Left forelimb (tissue), 1 donor: ENCODE data around the gene MEIS2.

Experiments used
- DNase-seq: peaks from one replicate; pipeline ENCODE4 v3.0.0-alpha.2; 2018; ENCODE audit warnings: low spot score

The MEIS2 gene

GRCh38 chr15:37077623-37078351, 22.6 kb downstream of the MEIS2 start:
- no peak for DNase-seq

- no peak for DNase-seq
These were observed 23.8 kb downstream of the MEIS2 start for GRCh38 chr15:37076543-37076942.

GRCh38 chr15:37075777-37076176, 24.6 kb downstream of the MEIS2 start:
- DNase-seq, result no peak

- no peak for DNase-seq
These were observed 28.2 kb downstream of the MEIS2 start for GRCh38 chr15:37072181-37072580.

- no peak for DNase-seq
These were observed 29.2 kb downstream of the MEIS2 start for GRCh38 chr15:37071134-37071533.

GRCh38 chr15:37070686-37071085, 29.7 kb downstream of the MEIS2 start:
- no peak for DNase-seq

GRCh38 chr15:37061996-37062395, 38.4 kb downstream of the MEIS2 start:
- no peak for DNase-seq

GRCh38 chr15:37059086-37059485, 41.3 kb downstream of the MEIS2 start:
- DNase-seq, result no peak

- no peak for DNase-seq
These were observed 41.9 kb downstream of the MEIS2 start for GRCh38 chr15:37058316-37058985.

GRCh38 chr15:37057831-37058230, 42.5 kb downstream of the MEIS2 start:
- no peak for DNase-seq

- no peak for DNase-seq
These were observed 43.1 kb downstream of the MEIS2 start for GRCh38 chr15:37057256-37057655.

GRCh38 chr15:37056177-37057121, 43.9 kb downstream of the MEIS2 start:
- no peak for DNase-seq

GRCh38 chr15:37055481-37055880, 44.9 kb downstream of the MEIS2 start:
- no peak for DNase-seq

GRCh38 chr15:37054336-37054735, 46.0 kb downstream of the MEIS2 start:
- no peak for DNase-seq

GRCh38 chr15:37053166-37053565, 47.2 kb downstream of the MEIS2 start:
- DNase-seq, result no peak

- DNase-seq, result no peak
These were observed 50.0 kb downstream of the MEIS2 start for GRCh38 chr15:37050345-37050744.

- no peak for DNase-seq
These were observed 53.3 kb downstream of the MEIS2 start for GRCh38 chr15:37046876-37047614.

GRCh38 chr15:37045859-37046740, 54.2 kb downstream of the MEIS2 start:
- no peak for DNase-seq

GRCh38 chr15:37044915-37045648, 55.3 kb downstream of the MEIS2 start:
- no peak for DNase-seq

GRCh38 chr15:37041836-37042235, 58.5 kb downstream of the MEIS2 start:
- DNase-seq, result no peak
